SH-SY5Y (cell line): ENCODE results near the gene RNF43.

ENCODE experiments used
- GATA2 ChIP-seq: IDR thresholded peaks from 2 replicates; pipeline ENCODE4 v1.6.1; 2011; ENCODE audit warnings: mild to moderate bottlenecking, low read depth, low read length
- GATA3 ChIP-seq: IDR thresholded peaks from 2 replicates; pipeline ENCODE4 v1.6.1; 2011; ENCODE audit warnings: low read depth, mild to moderate bottlenecking, low read length, moderate library complexity

DNA sequence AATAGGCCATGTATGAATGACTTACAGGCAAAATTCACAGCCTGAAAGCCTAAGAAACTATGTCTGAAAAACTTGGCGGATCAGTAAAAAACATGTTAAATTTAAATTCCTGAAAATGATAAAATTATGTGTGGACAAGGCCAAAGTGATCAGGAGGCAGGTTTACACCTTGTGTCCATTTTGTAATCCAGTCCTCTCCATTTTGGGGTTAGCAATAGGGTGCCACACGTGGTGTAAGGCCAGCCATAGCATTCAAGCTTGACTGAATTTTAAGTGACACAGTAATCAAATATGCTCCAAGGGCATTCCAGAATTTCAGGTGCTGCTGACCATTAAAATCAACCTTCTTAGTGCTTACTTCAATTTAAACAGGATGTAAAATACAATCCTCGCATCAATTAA, 2.7 kb downstream of the RNF43 start:
- TF ChIP-seq GATA2 (no peak), GATA3 (no peak)
